HG02763 (cell line): ENCODE results near the gene DPP10.
"Not testable (repeated sequence)": the region's sequence is repeated elsewhere in the genome, so short reads cannot be mapped to it uniquely, and the experiment has no call there.

Source experiments
- ATAC-seq: cut with Tn5 transposase; IDR thresholded peaks from one replicate; pipeline ENCODE4 v1.9.1; 2021; ENCODE audit warnings: mild to moderate bottlenecking, moderate library complexity; ENCODE audit not compliant: unreplicated experiment

DPP10 gene

GRCh38 chr2:115389898-115390565 is 947.6 kb downstream of the DPP10 start:
- no peak for ATAC-seq

- ATAC-seq = no peak
Measured at GRCh38 chr2:115396579-115396978, 954.1 kb downstream of the DPP10 start.

- no peak for ATAC-seq
Measured at GRCh38 chr2:115400940-115401339, 958.5 kb downstream of the DPP10 start.

GRCh38 chr2:115412501-115412900 is 970.1 kb downstream of the DPP10 start:
- ATAC-seq = no peak

GRCh38 chr2:115413791-115414190 is 971.4 kb downstream of the DPP10 start:
- no peak for ATAC-seq

- no peak for ATAC-seq
Measured at GRCh38 chr2:115414466-115414865, 972.0 kb downstream of the DPP10 start.

GRCh38 chr2:115422004-115422634 is 979.7 kb downstream of the DPP10 start:
- ATAC-seq = no peak

- ATAC-seq = no peak
Measured at GRCh38 chr2:115427436-115427835, 985.0 kb downstream of the DPP10 start.

- not testable (repeated sequence) for ATAC-seq
Measured at GRCh38 chr2:115440746-115441145, 998.3 kb downstream of the DPP10 start.

- ATAC-seq = no peak
Measured at GRCh38 chr2:115443539-115444185, 1001.2 kb downstream of the DPP10 start.

GRCh38 chr2:115460008-115460407 is 1017.6 kb downstream of the DPP10 start:
- no peak for ATAC-seq

- ATAC-seq = no peak
Measured at GRCh38 chr2:115480741-115481140, 1038.3 kb downstream of the DPP10 start.

- no peak for ATAC-seq
Measured at GRCh38 chr2:115481842-115482241, 1039.4 kb downstream of the DPP10 start.

- no peak for ATAC-seq
Measured at GRCh38 chr2:115483666-115484065, 1041.2 kb downstream of the DPP10 start.

- ATAC-seq = no peak
Measured at GRCh38 chr2:115484486-115484885, 1042.0 kb downstream of the DPP10 start.

GRCh38 chr2:115484983-115485382 is 1042.5 kb downstream of the DPP10 start:
- no peak for ATAC-seq

GRCh38 chr2:115491186-115491793 is 1048.8 kb downstream of the DPP10 start:
- ATAC-seq = no peak

GRCh38 chr2:115505331-115505730 is 1062.9 kb downstream of the DPP10 start:
- no peak for ATAC-seq

- ATAC-seq = no peak
Measured at GRCh38 chr2:115520727-115521126, 1078.3 kb downstream of the DPP10 start.

- no peak for ATAC-seq
Measured at GRCh38 chr2:115524452-115524851, 1082.0 kb downstream of the DPP10 start.

- ATAC-seq = no peak
Measured at GRCh38 chr2:115529627-115530026, 1087.2 kb downstream of the DPP10 start.

- no peak for ATAC-seq
Measured at GRCh38 chr2:115533081-115533480, 1090.6 kb downstream of the DPP10 start.
